Measurements from ENCODE around the gene XPO6. TPM values are rescaled to one million over a fixed set of nuclear protein-coding genes. Genes with fewer than 3 reads are reported as not detected.

Gene XPO6
- 100 to 1,000 TPM; 238 to 283 TPM for total RNA-seq
- polyA plus RNA-seq (ENCODE audit: insufficient read depth, low read depth, low replicate concordance) = 216 TPM
- long read RNA-seq, donor 1, full-length matches to known transcripts = 3 of 29 reads
- long read RNA-seq, donor 1, partial matches to known transcripts = 26 of 29 reads
- long read RNA-seq, donor 1, other reads (novel, unspliced or antisense) = 0 of 29 reads
- long read RNA-seq, donor 2, full-length matches to known transcripts = 3 of 16 reads
- long read RNA-seq, donor 2, partial matches to known transcripts = 13 of 16 reads
- long read RNA-seq, donor 2, other reads (novel, unspliced or antisense) = 0 of 16 reads

- intact Hi-C loops (cut with DNase I; ENCODE audit: low total_unique reads) = no loop called here
- TF ChIP-seq CTCF (IDR thresholded peaks at IDR 0.05) (no peak), POLR2A (IDR thresholded peaks at IDR 0.05) (peak; percentile 35)
- DNase-seq = peak; percentile 98
- Histone ChIP-seq H3K4me1 (peaks cover 13% of the 10 kb centered on the region), H3K27ac (peak within 1 kb of the TSS; percentile 44 to 89), H3K9me3 (no peaks in the 10 kb centered on the region), H3K27me3 (no peaks in the 10 kb centered on the region), H3K36me3 (ENCODE audit: low read depth, missing control alignments) (no peaks in the 10 kb centered on the region), H3K4me3 (peak within 1 kb of the TSS; percentile 72 to 86)
- WGBS, 2 donors = 1 to 7% methylated on average over 14 to 76 of the region's 76 CpGs
Measured at GRCh38 chr16:28211758-28212531, at the start of gene XPO6. Gene XPO6, minus strand, starts transcription at chr16:28211965. Its CDS starts 597 bp downstream, at chr16:28211368.

- Histone ChIP-seq H3K9me3 (no peaks in the 10 kb centered on the region), H3K4me3 (no peak overlapping the region), H3K27me3 (no peaks in the 10 kb centered on the region), H3K4me1 (peaks cover 9% of the 10 kb centered on the region), H3K27ac (no peak overlapping the region), H3K36me3 (ENCODE audit: low read depth, missing control alignments) (no peaks in the 10 kb centered on the region)
- intact Hi-C loops (cut with DNase I; ENCODE audit: low total_unique reads) = no loop called here
- TF ChIP-seq CTCF (IDR thresholded peaks at IDR 0.05) = no peak
- no peak for TF ChIP-seq POLR2A (IDR thresholded peaks at IDR 0.05)
- no peak for DNase-seq
- WGBS, 2 donors = 100% methylated on average over 1 of the region's 1 CpG; no CpG with 5 or more reads in 1 of the 2 donors
Measured at GRCh38 chr16:28260193-28260592, 48.4 kb upstream of the XPO6 start.

- H3K4me1 ChIP-seq = peaks cover 9% of the 10 kb centered on the region
- H3K4me3 ChIP-seq = no peak overlapping the region
- intact Hi-C loops (cut with DNase I; ENCODE audit: low total_unique reads) = no loop called here
- H3K27me3 ChIP-seq = no peaks in the 10 kb centered on the region
- WGBS, 2 donors = 81 to 85% methylated on average over 7 of the region's 7 CpGs
- no peaks in the 10 kb centered on the region for H3K36me3 ChIP-seq (ENCODE audit: low read depth, missing control alignments)
- no peak overlapping the region for H3K27ac ChIP-seq
- H3K9me3 ChIP-seq = no peaks in the 10 kb centered on the region
- DNase-seq = no peak
- TF ChIP-seq POLR2A (IDR thresholded peaks at IDR 0.05) (no peak), CTCF (IDR thresholded peaks at IDR 0.05) (no peak)
Measured at GRCh38 chr16:28259781-28260150, 48.0 kb upstream of the XPO6 start.

GRCh38 chr16:28259091-28259780 is 47.5 kb upstream of the XPO6 start:
- Histone ChIP-seq H3K27me3 (no peaks in the 10 kb centered on the region), H3K4me1 (peaks cover 9% of the 10 kb centered on the region), H3K4me3 (no peak overlapping the region), H3K27ac (no peak overlapping the region), H3K36me3 (ENCODE audit: low read depth, missing control alignments) (no peaks in the 10 kb centered on the region), H3K9me3 (no peaks in the 10 kb centered on the region)
- WGBS, 2 donors = 56 to 59% methylated on average over 3 to 22 of the region's 29 CpGs
- no peak for DNase-seq
- TF ChIP-seq POLR2A (IDR thresholded peaks at IDR 0.05) = no peak
- no peak for TF ChIP-seq CTCF (IDR thresholded peaks at IDR 0.05)
- intact Hi-C loops (cut with DNase I; ENCODE audit: low total_unique reads) = no loop called here

All from testis (tissue), 5 donors.